Astrocyte of the spinal cord (primary cell): ENCODE measurements around the gene RANBP17.
"Not testable (repeated sequence)": the region's sequence is repeated elsewhere in the genome, so short reads cannot be mapped to it uniquely, and the experiment has no call there.

Source experiments
- DNase-seq: peaks from one replicate; pipeline ENCODE4 v3.0.0; 2011; ENCODE audit warnings: low read depth, low spot score
- H3K4me3 ChIP-seq: 2 replicates; pipeline ENCODE4 v1.5.1; 2011; ENCODE audit warnings: low read depth, mild to moderate bottlenecking, low read length, moderate library complexity
- in situ Hi-C: cut with HindIII; loops from 2 replicates; pipeline ENCODE4 v1.10.0; 2017; ENCODE audit warnings: low sequenced_read_pairs
- TF ChIP-seq, protein P1 (sequence below): IDR thresholded peaks from 2 replicates; pipeline ENCODE4 v1.5.1; 2012; ENCODE audit warnings: low read depth, mild to moderate bottlenecking, low read length, inconsistent platforms

RANBP17 gene

DNA sequence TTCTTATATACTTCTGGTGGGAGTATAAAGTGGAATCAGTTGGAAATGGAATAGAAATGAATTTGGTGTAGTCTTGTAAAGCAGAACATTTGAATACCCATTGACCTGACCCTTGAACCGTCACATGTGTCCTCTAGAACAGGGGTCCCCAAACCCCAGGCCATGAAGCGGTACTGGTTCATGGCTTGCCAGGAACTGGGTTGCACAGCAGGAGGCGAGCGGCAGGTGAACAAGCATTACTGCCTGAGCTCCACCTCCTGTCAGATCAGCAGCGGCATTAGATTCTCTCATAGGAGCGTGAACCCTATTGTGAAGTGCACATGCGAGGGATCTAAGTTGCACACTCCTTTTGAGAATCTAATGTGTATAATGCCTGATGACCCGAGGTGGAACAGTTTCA lies 80.0 kb downstream of the RANBP17 start:
- H3K4me3 ChIP-seq: no peak overlapping the region
- TF ChIP-seq, protein P1, sequence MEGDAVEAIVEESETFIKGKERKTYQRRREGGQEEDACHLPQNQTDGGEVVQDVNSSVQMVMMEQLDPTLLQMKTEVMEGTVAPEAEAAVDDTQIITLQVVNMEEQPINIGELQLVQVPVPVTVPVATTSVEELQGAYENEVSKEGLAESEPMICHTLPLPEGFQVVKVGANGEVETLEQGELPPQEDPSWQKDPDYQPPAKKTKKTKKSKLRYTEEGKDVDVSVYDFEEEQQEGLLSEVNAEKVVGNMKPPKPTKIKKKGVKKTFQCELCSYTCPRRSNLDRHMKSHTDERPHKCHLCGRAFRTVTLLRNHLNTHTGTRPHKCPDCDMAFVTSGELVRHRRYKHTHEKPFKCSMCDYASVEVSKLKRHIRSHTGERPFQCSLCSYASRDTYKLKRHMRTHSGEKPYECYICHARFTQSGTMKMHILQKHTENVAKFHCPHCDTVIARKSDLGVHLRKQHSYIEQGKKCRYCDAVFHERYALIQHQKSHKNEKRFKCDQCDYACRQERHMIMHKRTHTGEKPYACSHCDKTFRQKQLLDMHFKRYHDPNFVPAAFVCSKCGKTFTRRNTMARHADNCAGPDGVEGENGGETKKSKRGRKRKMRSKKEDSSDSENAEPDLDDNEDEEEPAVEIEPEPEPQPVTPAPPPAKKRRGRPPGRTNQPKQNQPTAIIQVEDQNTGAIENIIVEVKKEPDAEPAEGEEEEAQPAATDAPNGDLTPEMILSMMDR: no peak
- DNase-seq: no peak
- in situ Hi-C loops: no loop called here

DNA sequence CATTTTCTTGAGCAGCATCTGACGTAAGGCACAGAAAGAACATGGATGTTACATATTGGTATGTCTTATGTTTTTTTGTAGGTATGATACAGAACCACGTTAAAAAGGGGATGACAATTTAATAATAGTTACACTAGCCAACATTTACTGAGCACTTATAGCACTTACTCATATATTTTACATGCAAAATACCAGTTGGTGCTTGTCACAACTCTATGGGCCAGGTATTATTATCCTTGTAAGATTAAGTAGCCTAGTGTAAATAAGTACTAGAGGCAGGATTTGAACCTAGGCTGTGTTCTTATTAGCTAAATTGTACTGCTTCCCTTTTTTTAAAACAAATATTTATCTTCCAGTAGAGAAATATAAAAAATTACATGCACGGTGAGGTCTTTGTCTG lies 83.5 kb downstream of the RANBP17 start:
- H3K4me3 ChIP-seq: no peak overlapping the region
- TF ChIP-seq, protein P1: no peak
- no peak for DNase-seq
- in situ Hi-C loops: no loop called here

DNA sequence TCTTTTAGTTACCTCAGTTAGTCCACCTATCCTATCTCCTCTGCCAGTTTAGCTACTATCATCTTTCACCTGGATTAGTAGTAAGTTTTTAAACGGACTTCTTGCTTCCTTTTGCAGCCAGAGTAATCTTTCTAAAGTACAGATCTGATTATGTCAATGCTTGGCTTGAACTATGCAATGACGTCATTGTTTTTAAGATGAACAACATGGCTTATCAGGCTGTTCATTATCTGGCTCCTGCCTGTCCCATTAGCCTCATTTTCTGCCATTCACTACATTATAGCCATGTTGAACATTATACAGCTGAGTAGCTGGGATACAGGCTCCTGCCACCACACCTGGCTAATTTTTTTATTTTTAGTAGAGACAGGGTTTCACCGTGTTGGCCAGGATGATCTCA lies 98.7 kb downstream of the RANBP17 start:
- in situ Hi-C loops: no loop called here
- TF ChIP-seq, protein P1: no peak
- H3K4me3 ChIP-seq: no peak overlapping the region
- DNase-seq: no peak

DNA sequence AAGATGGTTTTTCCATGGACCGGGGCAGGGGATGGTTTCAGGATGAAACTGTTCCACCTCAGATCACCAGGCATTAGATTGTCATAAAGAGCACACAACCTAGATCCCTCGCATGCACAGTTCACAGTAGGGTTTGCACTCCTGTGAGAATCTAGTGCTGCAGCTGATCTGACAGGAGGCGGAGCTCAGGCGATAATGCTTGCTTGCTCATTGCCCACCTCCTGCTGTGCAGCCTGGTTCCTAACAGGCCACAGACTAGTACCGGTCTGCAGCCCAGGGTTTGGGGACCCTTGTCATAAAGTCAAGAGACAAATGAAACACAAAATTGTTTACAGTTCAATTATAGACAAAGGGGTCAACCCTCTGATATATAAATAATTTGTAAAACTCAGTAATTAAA lies 101.7 kb downstream of the RANBP17 start:
- TF ChIP-seq, protein P1: no peak
- DNase-seq: peak; percentile 4
- in situ Hi-C loops: no loop called here
- no peak overlapping the region for H3K4me3 ChIP-seq

DNA sequence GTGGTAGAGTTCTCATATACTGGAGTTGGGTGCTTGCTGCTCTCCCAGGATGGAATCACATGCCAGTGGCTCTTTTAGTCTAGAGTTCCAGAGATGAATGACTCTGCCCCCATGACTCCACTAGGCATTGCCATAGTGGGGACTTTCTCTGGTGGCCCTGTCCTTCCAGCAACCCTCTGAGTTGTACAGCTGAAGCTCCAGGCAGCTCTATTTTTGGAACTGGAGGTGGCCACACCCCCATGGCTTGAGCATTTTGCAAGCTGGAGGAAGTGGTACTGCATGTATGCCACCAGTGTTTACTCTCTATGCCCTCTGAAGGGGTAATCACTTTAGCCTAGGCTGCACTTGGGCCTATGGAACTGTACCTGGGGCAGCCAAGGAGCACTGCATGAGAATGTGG lies 112.6 kb downstream of the RANBP17 start:
- H3K4me3 ChIP-seq: no peak overlapping the region
- in situ Hi-C loops: no loop called here
- TF ChIP-seq, protein P1: no peak
- no peak for DNase-seq

DNA sequence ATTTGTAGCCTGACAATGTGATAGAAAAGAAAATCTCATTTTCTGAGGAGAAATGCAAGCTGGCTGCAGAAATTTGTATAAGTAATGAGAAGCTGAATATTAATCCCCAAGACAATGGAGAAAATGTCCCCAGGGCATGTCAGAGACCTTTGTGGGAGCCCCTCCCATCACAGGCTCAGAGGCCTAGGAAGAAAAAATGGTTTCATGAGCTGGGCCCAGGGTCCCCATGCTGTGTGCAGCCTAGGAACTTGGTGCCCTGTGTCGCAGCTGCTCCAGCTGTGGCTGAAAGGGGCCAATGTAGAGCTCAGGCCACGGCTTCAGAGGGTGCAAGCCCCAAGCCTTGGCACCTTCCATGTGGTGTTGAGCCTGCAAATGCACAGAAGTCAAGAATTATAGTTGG lies 118.4 kb downstream of the RANBP17 start:
- DNase-seq, H3K4me3 ChIP-seq, in situ Hi-C loops: not testable (repeated sequence)

DNA sequence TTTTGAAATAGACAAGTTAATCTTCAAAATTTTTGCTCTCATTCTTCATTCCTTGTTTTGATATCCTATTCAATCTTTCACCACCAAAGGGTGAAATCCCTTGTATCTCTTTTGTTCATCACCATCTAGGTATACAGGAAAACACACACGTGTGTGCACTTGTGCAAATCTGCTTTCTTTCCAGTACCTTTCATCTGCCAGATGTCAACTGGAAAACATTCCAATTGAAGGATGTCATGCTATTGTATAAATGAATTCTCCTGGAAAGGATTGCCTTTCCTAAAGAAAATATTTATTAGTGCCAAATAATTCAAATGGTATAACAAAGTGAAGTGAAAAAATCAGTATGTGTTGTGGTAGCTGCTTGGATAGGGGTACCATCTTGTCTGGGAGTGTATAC lies 123.7 kb downstream of the RANBP17 start:
- peak; percentile 9 for DNase-seq
- in situ Hi-C loops: no loop called here
- no peak overlapping the region for H3K4me3 ChIP-seq
- TF ChIP-seq, protein P1: no peak
